ENCODE results near the gene SDK2. TPM values are rescaled to one million over a fixed set of nuclear protein-coding genes. Genes with fewer than 3 reads are reported as not detected.

Gene SDK2
- total and polyA plus RNA-seq, 2 of the 4 experiments (the other 2 are of a cell fraction) = under 0.01 to 0.03 TPM

DNA sequence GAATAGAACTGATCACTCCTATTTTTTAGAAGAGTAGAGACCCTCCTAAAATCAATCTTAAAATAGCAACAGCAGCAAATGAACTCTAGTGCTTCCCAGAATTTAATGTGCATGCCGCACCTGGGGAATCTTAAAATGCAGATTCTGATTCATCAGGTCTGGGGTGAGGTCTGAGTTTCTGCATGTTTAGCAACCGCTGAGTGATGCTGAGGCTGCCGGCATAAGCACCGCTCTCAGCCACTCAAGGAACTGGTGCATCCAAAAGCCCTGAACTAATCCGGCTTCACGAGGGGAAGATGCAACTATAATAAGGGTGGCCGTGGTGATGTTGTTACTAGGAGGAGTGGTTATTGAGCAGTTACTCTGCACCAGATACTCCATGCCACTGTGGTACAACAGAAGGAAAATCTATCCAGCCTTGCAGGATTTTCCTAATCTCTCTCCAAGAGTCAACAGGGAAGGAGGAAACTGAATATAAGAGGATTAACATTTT, 19.7 kb downstream of the SDK2 start:
- TF ChIP-seq MAZ (IDR thresholded peaks at IDR 0.05; ENCODE audit: borderline replicate concordance, low read depth, low read length) (no peak), SMC3 (IDR thresholded peaks at IDR 0.05; ENCODE audit: low read depth, low read length) (no peak), NFE2L2 (IDR thresholded peaks at IDR 0.05; ENCODE audit: low read depth, low read length) (no peak), MXI1 (IDR thresholded peaks at IDR 0.05; ENCODE audit: borderline replicate concordance, low read depth, low read length) (no peak), RFX5 (IDR thresholded peaks at IDR 0.05; ENCODE audit: low read depth, low read length) (no peak), MAFK (IDR thresholded peaks at IDR 0.05; ENCODE audit: low read depth, low read length) (no peak), POLR2A (IDR thresholded peaks at IDR 0.05; ENCODE audit: low read depth, low read length) (no peak), RCOR1 (IDR thresholded peaks at IDR 0.05; ENCODE audit: insufficient replicate concordance, low read length) (no peak), FOS (IDR thresholded peaks at IDR 0.05; ENCODE audit: low read depth, low read length) (no peak), CEBPB (IDR thresholded peaks at IDR 0.05; ENCODE audit: low read depth, low read length) (no peak), BHLHE40 (IDR thresholded peaks at IDR 0.05; ENCODE audit: low read depth, low read length) (no peak)
- TF ChIP-seq, protein P1, sequence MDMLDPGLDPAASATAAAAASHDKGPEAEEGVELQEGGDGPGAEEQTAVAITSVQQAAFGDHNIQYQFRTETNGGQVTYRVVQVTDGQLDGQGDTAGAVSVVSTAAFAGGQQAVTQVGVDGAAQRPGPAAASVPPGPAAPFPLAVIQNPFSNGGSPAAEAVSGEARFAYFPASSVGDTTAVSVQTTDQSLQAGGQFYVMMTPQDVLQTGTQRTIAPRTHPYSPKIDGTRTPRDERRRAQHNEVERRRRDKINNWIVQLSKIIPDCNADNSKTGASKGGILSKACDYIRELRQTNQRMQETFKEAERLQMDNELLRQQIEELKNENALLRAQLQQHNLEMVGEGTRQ (IDR thresholded peaks at IDR 0.05; ENCODE audit: low read depth, low read length) = no peak
- TF ChIP-seq, protein P2, sequence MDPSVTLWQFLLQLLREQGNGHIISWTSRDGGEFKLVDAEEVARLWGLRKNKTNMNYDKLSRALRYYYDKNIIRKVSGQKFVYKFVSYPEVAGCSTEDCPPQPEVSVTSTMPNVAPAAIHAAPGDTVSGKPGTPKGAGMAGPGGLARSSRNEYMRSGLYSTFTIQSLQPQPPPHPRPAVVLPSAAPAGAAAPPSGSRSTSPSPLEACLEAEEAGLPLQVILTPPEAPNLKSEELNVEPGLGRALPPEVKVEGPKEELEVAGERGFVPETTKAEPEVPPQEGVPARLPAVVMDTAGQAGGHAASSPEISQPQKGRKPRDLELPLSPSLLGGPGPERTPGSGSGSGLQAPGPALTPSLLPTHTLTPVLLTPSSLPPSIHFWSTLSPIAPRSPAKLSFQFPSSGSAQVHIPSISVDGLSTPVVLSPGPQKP (IDR thresholded peaks at IDR 0.05; ENCODE audit: borderline replicate concordance, low read depth, low read length) = no peak
- TF ChIP-seq, protein P3, sequence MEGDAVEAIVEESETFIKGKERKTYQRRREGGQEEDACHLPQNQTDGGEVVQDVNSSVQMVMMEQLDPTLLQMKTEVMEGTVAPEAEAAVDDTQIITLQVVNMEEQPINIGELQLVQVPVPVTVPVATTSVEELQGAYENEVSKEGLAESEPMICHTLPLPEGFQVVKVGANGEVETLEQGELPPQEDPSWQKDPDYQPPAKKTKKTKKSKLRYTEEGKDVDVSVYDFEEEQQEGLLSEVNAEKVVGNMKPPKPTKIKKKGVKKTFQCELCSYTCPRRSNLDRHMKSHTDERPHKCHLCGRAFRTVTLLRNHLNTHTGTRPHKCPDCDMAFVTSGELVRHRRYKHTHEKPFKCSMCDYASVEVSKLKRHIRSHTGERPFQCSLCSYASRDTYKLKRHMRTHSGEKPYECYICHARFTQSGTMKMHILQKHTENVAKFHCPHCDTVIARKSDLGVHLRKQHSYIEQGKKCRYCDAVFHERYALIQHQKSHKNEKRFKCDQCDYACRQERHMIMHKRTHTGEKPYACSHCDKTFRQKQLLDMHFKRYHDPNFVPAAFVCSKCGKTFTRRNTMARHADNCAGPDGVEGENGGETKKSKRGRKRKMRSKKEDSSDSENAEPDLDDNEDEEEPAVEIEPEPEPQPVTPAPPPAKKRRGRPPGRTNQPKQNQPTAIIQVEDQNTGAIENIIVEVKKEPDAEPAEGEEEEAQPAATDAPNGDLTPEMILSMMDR (conservative IDR thresholded peaks at IDR 0.05; ENCODE audit: low read depth, low read length) = no peak
- no peak overlapping the region for H3K18ac ChIP-seq (ENCODE audit: low read depth, low read length)
- H3K79me1 ChIP-seq (ENCODE audit: low read depth in 1 of 2, low read length in 2 of 2) = no peaks in the 10 kb centered on the region
- no peak overlapping the region for H3K4me3 ChIP-seq (ENCODE audit: insufficient read depth, low read depth, low read length)
- H2BK120ac ChIP-seq (ENCODE audit: low read depth, low read length) = no peak overlapping the region
- H2BK20ac ChIP-seq (ENCODE audit: low read depth, low read length) = no peak overlapping the region
- H2AK5ac ChIP-seq (ENCODE audit: low read depth, low read length) = no peak overlapping the region
- no peaks in the 10 kb centered on the region for H3K27me3 ChIP-seq (ENCODE audit: control insufficient read depth, insufficient read depth, low read length)
- no peak for DNase-seq
- no peak overlapping the region for H3K4me2 ChIP-seq (ENCODE audit: low read depth, low read length)
- H3K9me3 ChIP-seq (ENCODE audit: control insufficient read depth, insufficient read depth, low read length) = peaks cover 9% of the 10 kb centered on the region
- no peak overlapping the region for H3K56ac ChIP-seq (ENCODE audit: extremely low read depth, insufficient read depth, low read length)
- H4K91ac ChIP-seq (ENCODE audit: insufficient read depth, low read depth, low read length) = no peak overlapping the region
- dilution Hi-C loops (cut with HindIII; ENCODE audit: low sequenced_read_pairs, unreplicated experiment) (no loop called here), intact Hi-C loops (cut with micrococcal nuclease) (no loop called here), in situ Hi-C loops (cut with MboI; ENCODE audit: low sequenced_read_pairs) (loop anchor here (25.0 kb wide), 2 partner anchors 88 to 363 kb away; no protein-coding TSS in a partner anchor)
- ChIA-PET POLR2A (ENCODE audit: unreplicated experiment) (no interaction called here), CTCF (no interaction called here)
- H3K4me1 ChIP-seq (ENCODE audit: control insufficient read depth, insufficient read depth, low read length) = no peaks in the 10 kb centered on the region
- no peak overlapping the region for H4K5ac ChIP-seq (ENCODE audit: low read depth, low read length)
- no peak overlapping the region for H3K23ac ChIP-seq (ENCODE audit: low read depth, low read length)
- no peaks in the 10 kb centered on the region for H3K36me3 ChIP-seq (ENCODE audit: control insufficient read depth, insufficient read depth, low read length)
- no peak overlapping the region for H2AK9ac ChIP-seq (replicated peaks; ENCODE audit: low read depth, low read length, poor library complexity)
- H3K27ac ChIP-seq (ENCODE audit: insufficient read depth, low read length) = no peak overlapping the region
- H2AFZ ChIP-seq (replicated peaks; ENCODE audit: low read length, poor library complexity) = no peak overlapping the region
- H3K4ac ChIP-seq (ENCODE audit: low read depth, low read length) = no peak overlapping the region
- H3K9me1 ChIP-seq (ENCODE audit: insufficient read depth, low read length) = no peaks in the 10 kb centered on the region
- no peak overlapping the region for H4K8ac ChIP-seq (ENCODE audit: low read depth in 2 of 2, low read length in 2 of 2)
- WGBS, 2 experiments (ENCODE audit: extremely low coverage in 2 of 2, insufficient read length in 1 of 2) = 73% methylated on average over 3 of the region's 7 CpGs; no CpG with 5 or more reads in 1 of the 2 experiments
- no peak overlapping the region for H3K9ac ChIP-seq (ENCODE audit: low read depth, low read length)
- no TSS peak for BruUV-seq (replicated peaks)
- no peaks in the 10 kb centered on the region for H4K20me1 ChIP-seq (ENCODE audit: insufficient read depth, low read length)
- no peak overlapping the region for H3K14ac ChIP-seq (replicated peaks; ENCODE audit: low read depth, low read length)
- no peak overlapping the region for H2BK15ac ChIP-seq (ENCODE audit: low read depth, low read length)
- H2BK5ac ChIP-seq (ENCODE audit: low read depth, low read length, poor library complexity, severe bottlenecking) = no peak overlapping the region
- no peak for ATAC-seq (ENCODE audit: low read depth)
